SU-DHL-6 (cell line): ENCODE measurements around the gene CPLX1.

Experiments
- EZH2phosphoT487 ChIP-seq: fragments of 200-600 bp; sonication (generic), shearing (Covaris generic); conservative IDR thresholded peaks from 2 replicates; pipeline ENCODE4 v1.6.1; 2018; ENCODE audit warnings: mild to moderate bottlenecking, antibody characterized with exemption, low read length, moderate library complexity, mixed read lengths
- TF ChIP-seq, protein P1 (sequence below): fragments of 200-600 bp; sonication (generic); IDR thresholded peaks from one replicate; pipeline ENCODE4 v1.5.1; 2017; ENCODE audit warnings: antibody characterized with exemption, mild to moderate bottlenecking, low read length, moderate library complexity; ENCODE audit not compliant: insufficient read depth, poor library complexity, severe bottlenecking

DNA sequence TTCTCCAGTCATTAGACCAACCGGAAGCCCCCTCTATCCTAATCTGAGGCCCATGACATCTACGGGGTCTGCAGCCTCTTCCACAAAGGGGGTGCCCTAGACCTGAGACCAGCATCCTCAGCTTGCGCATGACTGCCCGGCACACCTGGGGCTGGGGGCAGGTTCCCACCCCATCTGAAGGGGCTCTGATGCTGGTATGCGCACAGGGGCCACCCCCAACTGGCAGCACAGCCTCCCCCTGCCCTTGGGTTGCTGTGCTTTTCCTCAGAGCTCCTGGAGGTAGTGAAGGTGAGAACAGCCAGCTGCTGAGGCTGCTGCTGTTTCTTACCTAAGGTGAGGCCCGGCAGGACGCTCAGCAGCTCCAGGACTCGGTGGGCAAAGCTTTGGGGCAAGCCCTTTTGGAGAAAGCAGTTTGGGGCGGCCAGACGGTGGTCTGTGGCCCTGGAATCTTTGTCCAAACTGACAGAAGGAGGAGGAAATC lies 18.9 kb upstream of the CPLX1 start:
- TF ChIP-seq, protein P1, sequence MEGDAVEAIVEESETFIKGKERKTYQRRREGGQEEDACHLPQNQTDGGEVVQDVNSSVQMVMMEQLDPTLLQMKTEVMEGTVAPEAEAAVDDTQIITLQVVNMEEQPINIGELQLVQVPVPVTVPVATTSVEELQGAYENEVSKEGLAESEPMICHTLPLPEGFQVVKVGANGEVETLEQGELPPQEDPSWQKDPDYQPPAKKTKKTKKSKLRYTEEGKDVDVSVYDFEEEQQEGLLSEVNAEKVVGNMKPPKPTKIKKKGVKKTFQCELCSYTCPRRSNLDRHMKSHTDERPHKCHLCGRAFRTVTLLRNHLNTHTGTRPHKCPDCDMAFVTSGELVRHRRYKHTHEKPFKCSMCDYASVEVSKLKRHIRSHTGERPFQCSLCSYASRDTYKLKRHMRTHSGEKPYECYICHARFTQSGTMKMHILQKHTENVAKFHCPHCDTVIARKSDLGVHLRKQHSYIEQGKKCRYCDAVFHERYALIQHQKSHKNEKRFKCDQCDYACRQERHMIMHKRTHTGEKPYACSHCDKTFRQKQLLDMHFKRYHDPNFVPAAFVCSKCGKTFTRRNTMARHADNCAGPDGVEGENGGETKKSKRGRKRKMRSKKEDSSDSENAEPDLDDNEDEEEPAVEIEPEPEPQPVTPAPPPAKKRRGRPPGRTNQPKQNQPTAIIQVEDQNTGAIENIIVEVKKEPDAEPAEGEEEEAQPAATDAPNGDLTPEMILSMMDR: no peak
- no peak for TF ChIP-seq EZH2phosphoT487
